COLO829 (cell line): Measurements from ENCODE around the gene MYOF.

Source experiments
- DNase-seq: peaks from one replicate; pipeline ENCODE4 v3.0.0; 2012; ENCODE audit warnings: low spot score

Gene MYOF

GRCh38 chr10:93482145-93482834, at the start of gene MYOF:
Gene MYOF, minus strand, starts transcription at chr10:93482334. Its CDS starts 140 bp downstream, at chr10:93482194.
- DNase-seq = peak; percentile 68

GRCh38 chr10:93518531-93518930, 36.4 kb upstream of the MYOF start:
- DNase-seq = no peak

- DNase-seq = no peak
Measured at GRCh38 chr10:93516006-93516380, 33.9 kb upstream of the MYOF start.

GRCh38 chr10:93515071-93516005, 33.2 kb upstream of the MYOF start:
- DNase-seq = peak; percentile 9

GRCh38 chr10:93514521-93514920, 32.4 kb upstream of the MYOF start:
- DNase-seq = no peak

- DNase-seq = no peak
Measured at GRCh38 chr10:93513091-93513490, 31.0 kb upstream of the MYOF start.

GRCh38 chr10:93512565-93512964, 30.4 kb upstream of the MYOF start:
- no peak for DNase-seq

GRCh38 chr10:93509816-93510215, 27.7 kb upstream of the MYOF start:
- DNase-seq = no peak

- DNase-seq = no peak
Measured at GRCh38 chr10:93505075-93505474, 22.9 kb upstream of the MYOF start.

GRCh38 chr10:93503075-93503474, 20.9 kb upstream of the MYOF start:
- DNase-seq = no peak

GRCh38 chr10:93501650-93502049, 19.5 kb upstream of the MYOF start:
- no peak for DNase-seq

- DNase-seq = no peak
Measured at GRCh38 chr10:93498166-93498565, 16.0 kb upstream of the MYOF start.

GRCh38 chr10:93496322-93497041, 14.3 kb upstream of the MYOF start, which contains the start of gene CEP55:
Gene CEP55, plus strand, starts transcription at chr10:93496612. Its CDS starts 3,440 bp downstream, at chr10:93500052.
- peak; percentile 75 for DNase-seq

- DNase-seq = no peak
Measured at GRCh38 chr10:93495654-93496321, 13.7 kb upstream of the MYOF start.

- no peak for DNase-seq
Measured at GRCh38 chr10:93494494-93494893, 12.4 kb upstream of the MYOF start.

- DNase-seq = no peak
Measured at GRCh38 chr10:93493162-93493561, 11.0 kb upstream of the MYOF start.

GRCh38 chr10:93491602-93492121, 9.5 kb upstream of the MYOF start:
- DNase-seq = no peak

GRCh38 chr10:93488956-93489528, 6.9 kb upstream of the MYOF start:
- no peak for DNase-seq

- no peak for DNase-seq
Measured at GRCh38 chr10:93485690-93486089, 3.6 kb upstream of the MYOF start.

- DNase-seq = no peak
Measured at GRCh38 chr10:93481637-93482144, 443 bp downstream of the MYOF start.

- no peak for DNase-seq
Measured at GRCh38 chr10:93478873-93479272, 3.3 kb downstream of the MYOF start.
